Measurements from ENCODE around the gene SLC27A5.

SLC27A5 gene

DNA sequence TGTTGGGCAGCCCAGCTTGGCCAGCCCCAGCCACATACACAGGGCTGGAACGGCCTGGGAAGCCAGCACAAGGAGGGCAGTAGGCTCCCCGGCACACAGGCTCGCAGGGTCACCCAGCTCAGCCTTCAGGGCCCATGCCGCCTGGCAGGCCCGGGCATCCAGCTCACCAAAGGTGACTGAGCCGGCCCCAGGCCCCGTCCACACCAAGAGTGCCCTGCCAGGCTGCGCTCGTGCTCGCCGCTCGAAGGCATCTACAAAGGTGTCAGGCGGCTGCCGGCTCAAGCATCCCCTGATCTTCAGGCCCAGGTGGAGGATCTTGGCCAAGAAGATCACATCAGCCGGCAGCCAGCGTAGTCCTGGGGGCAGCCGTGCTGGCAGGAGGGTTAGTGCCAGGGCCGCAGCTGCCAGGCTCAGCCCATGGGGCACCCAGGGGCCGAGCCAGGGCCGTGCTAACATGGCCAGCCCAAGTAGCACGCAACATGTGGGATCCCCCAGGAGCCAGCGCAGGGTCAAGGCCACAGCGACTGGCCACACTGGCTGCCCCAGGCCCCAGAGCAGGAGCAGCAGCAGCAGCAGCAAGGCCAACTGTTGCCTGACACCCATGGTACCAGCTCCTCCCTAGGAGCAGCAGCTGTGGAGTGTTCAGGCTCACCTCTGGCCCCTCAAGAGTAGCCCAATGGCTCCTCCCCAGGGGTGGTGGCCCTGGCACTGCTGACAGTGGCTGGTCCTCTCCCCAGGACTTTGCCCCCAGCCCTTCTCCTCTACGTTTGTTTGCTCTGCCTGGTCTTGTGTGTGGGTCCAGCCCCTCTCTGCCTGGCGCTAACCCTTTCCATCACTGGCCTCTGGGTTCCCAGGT is at the start of gene SLC27A5:
TSS of gene SLC27A5 (minus strand) at position 640 of the 856 bp plus-strand sequence. CDS start at position 603, 37 bp downstream.
- DNase-seq (ENCODE audit: low read depth in 2 of 2), result no peak

GRCh38 chr19:58560921-58561320 is 49.1 kb upstream of the SLC27A5 start:
- DNase-seq (ENCODE audit: low read depth in 2 of 2), result no peak

- DNase-seq (ENCODE audit: low read depth in 2 of 2), result no peak
Measured at GRCh38 chr19:58560007-58560887, 48.5 kb upstream of the SLC27A5 start.

DNA sequence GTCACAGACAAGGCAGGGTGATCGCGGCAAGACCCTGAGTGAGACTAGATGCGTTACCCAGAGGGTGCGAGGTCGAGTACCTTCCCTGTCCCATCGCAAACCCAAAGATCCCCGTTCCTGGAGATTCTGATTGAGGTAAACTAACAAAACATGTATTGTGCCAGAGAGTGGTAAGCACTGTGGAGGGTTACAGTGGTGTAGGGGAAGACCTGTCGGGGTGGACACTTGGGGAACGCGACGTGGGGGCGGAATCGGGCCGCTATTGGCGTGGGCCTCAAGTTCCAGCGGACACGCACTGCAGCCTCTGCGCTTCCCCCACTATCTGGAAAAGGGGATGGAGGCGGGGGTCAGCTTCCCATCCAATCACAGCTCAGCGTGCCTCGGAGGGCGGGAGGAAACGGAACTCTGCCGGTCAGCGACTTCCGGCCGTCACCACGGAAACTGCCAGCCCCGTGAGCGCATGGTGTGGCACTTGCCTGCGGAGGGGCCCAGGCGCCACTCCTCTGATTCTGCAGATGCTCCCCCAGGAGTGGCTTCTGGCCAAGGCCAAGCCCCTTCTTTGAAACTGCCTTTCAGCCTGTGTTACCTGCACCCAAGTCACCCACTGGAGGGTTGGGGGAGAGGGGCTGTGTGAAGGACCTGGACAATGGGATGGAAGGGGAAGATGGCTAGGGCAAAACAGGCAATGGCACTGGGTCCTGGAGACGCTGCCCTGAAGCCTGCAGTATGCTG is 47.6 kb upstream of the SLC27A5 start:
- peak in 1 of 2 donors; percentile 51 for DNase-seq (ENCODE audit: low read depth in 2 of 2)

DNA sequence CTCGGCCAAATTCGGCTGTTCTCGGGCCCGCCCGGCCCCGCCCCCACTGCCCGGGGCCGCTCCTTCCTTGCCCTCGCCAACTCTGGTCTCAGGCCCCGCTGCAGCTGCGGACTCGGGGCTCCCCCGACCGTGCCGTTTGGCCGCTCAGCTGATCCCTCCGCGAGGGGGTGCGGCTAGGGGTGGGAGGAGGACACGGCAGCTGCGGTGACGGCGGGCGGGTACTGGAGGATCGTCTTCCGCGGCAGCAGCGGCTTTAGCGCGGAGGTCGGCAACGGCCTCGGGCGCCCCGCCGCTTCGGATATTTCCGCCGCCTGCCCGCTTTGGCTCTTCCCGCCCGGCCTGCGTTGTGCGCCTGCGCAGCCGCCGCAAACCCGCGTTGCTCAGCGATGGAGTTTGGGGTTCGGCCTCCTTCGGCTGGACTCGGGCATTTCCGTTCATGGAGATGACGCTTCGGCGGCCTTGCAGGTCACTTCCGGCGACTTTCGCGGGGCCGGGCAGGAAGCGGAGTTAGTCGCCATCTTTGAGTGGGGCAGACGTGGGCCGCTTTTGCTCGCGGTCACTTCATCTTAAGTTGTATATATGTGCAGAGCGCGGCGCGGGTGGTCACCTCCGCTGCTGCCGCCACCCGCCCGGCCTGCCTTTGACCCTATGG is 47.0 kb upstream of the SLC27A5 start:
- peak; percentile 98 to 99 for DNase-seq (ENCODE audit: low read depth in 2 of 2)

GRCh38 chr19:58558066-58558622 is 46.4 kb upstream of the SLC27A5 start, which contains the start of gene UBE2M:
UBE2M (minus strand) TSS chr19:58558611; CDS start chr19:58558381, 230 bp downstream.
- DNase-seq (ENCODE audit: low read depth in 2 of 2), result no peak

DNA sequence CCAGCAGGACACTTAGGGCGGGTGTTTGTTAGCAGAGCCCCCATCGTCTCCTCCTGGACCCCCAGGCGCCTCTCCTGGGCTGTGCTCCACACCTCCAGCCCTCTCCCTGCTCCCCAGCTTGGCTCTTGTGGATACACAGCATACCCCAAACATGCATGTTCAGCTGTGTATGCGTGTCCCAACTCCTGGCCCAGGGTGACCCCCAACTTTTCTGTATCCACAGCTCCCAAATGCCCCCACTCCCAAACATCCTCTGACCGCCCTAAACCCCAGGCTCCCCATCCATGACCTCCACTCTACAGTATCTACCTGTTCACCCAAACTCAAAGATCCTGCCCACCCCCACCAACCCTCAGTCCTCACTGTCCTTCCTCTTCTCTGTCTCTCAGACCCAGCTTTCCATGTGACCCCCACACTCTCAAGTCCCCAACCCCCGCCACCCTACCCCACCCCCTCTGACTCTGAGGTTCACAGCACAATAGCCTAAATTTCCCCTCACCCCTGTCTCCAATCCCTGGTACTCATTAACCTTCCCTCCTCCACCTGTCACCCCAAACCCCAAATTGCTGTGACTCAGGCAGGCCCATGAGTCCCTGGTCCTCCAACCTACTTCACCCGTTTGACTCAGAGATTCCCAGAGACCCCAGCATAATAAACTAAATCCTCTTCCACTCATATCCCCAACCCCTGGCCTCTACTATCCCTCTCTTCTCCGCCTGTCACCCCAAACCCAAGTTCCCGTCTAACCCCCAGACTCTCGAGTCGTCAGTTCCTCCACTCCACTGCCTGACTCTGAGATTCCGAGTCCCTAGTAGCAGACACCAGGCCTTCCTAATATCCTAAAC is 45.7 kb upstream of the SLC27A5 start:
- DNase-seq (ENCODE audit: low read depth in 2 of 2), result no peak

DNA sequence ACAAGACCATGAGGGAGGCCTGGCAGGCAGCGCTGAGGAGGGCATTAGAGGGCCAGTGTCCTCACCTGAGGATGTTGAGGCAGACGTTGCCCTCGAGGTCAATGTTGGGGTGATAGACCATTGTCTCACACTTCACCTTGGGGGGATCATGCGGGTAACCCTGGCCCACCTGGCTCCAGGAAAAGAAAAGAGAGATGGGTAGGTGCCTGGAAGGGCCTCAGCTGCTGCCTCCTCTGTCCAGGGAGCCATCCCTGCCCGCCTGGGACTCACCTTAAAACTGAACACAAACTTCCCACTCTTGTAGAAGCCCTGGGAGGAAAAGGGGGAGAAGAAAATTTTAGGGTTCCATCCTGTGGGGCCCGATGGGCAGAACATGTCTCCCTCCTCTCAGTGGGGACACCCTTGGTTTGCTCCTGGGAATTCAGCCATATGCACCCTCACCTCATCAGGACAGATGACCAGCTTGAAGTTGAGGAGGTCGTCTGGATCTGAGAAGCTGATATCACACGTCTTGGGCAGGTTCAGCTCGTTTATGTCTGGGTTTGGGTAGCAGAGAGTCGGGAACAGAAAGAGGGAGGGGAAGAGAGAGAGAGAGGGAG is 44.9 kb upstream of the SLC27A5 start:
- DNase-seq (ENCODE audit: low read depth in 2 of 2), result no peak

GRCh38 chr19:58555920-58556621 is 44.3 kb upstream of the SLC27A5 start:
- no peak for DNase-seq (ENCODE audit: low read depth in 2 of 2)

DNA sequence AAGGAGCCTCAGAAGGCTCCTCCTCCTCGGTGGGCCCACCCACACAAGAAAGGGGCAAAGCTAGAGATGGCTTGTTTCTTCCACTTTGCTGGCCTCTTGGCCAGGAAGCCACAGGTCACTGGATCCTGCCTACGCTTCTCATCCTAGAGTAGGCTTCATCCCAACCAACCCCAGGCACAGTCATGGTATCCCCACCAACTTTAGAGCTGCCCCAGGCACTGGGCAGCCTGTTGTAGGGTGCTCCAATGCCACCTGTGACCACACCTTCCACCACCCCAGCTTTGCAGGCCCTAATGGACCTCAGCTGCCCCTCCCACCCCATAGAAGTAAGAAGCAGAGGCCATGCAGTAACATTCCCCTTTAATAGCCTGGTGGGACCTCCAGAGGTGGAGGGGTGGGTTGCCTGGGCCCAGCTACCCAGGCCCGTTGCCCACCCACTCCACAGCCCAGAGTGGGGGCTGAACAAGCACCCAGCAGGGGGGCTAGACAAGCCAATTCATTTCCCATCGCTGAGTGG is 43.6 kb upstream of the SLC27A5 start:
- DNase-seq (ENCODE audit: low read depth in 2 of 2), result no peak

DNA sequence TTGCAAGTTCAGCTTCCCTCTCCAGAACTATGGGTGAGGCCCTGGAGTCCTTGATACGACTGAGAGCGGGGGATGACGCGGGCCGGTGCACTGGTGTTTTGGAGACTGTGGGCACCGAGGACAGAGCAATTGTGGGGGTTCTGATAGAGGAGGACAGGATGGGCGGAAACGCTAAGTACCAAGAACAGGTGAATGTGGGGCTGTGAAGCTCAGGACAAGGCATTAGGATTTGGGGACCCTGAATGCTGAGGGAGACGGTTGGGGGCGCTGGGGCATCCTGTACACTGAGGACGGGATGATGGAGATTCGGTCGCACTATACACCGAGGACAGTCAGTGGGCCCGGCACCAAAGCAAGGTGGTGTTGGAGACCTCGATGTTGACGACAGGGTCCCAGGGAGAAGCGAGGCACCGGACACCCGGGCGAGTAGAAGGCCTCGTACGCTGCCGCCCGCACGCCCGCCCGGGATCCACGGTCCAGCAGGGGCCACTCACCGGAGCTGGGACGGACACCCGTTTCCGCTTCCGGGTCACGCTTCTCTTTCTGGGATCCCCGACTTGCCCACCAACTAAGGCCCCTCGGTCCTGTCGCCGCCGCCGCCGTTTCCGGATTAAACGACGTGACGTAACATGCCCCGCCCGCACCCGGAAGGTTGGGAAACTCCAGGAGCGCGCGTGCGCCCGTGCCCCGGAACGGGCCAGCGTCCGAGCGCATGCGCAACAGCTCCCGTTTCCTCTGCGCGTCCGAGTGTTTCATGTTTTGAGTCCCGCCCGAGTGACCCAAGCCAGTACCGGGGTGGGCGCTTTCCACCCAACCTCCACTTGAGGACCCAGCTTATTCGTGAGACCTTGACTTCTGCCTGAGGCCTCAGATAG is 42.9 kb upstream of the SLC27A5 start, which contains the start of gene CHMP2A:
TSS of gene CHMP2A (minus strand) at position 612 of the 875 bp plus-strand sequence. CDS start 893 bp downstream, outside the sequence.
- peak; percentile 96 for DNase-seq (ENCODE audit: low read depth in 2 of 2)

- no peak for DNase-seq (ENCODE audit: low read depth in 2 of 2)
Measured at GRCh38 chr19:58553799-58554493, 42.2 kb upstream of the SLC27A5 start.

DNA sequence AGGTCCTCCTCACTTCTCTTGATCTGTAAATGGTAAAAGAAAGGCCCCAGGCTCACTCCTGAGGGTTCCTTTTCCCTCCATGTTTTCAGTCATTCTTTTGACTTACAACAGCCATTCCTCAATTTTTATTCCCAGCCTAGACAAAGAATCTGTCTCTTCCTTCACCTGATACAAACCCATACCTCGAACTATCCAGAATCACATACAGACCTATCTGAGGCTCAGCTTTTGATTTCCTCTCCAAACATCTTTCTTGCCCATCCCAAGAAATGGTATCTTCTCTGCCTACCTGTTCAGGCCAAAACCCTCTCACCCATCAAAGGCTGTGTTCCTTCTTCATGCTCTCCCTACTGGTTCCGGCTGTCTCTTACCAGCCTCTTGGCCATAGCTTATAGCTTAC is 40.9 kb upstream of the SLC27A5 start:
- DNase-seq (ENCODE audit: low read depth in 2 of 2), result no peak

GRCh38 chr19:58551577-58552471 is 40.0 kb upstream of the SLC27A5 start:
- DNase-seq (ENCODE audit: low read depth in 2 of 2), result no peak

DNA sequence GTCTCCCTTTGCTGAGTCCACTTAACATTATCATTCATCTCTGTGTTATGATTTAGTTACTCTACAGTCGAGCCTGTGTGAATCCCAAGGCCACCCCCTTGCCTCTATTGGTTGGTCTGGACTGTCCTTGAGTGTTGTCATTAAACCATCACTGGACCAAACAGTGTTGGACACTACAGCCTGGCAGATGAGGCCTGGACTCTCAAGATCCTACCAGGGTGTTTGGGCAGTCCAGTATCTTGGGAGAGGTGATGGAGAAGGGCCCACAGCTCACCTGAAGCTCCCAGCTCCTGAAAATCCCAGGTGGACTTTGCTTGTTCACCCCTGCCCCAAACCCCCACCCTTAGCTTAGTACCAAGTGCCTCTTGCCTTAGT is 39.3 kb upstream of the SLC27A5 start:
- no peak for DNase-seq (ENCODE audit: low read depth in 2 of 2)

Data from stimulated activated CD8-positive, alpha-beta memory T cell treated with anti-CD3 and anti-CD28 coated beads, Interleukin-15, amount 100 ng/mL, for 4 hours (primary cell).